ENCODE measurements around the gene EFCAB14. TPM values are rescaled to one million over a fixed set of nuclear protein-coding genes. Genes with fewer than 3 reads are reported as not detected.

EFCAB14 gene
- total and polyA plus RNA-seq, 4 donors = 20.8 to 132 (median 73.4) TPM

GRCh38 chr1:46705408-46705807 lies 13.5 kb downstream of the EFCAB14 start:
- Histone ChIP-seq H3K9me3 (ENCODE audit: control insufficient read depth in 4 of 4, insufficient read depth in 3 of 4, low read length in 3 of 4) (no peaks in the 10 kb centered on the region), H3K4me3 (no peak overlapping the region), H3K9ac (ENCODE audit: insufficient read depth in 1 of 2, low read length in 2 of 2) (no peak overlapping the region), H3K27me3 (ENCODE audit: control insufficient read depth in 3 of 3, insufficient read depth in 3 of 3, low read length in 2 of 3) (no peaks in the 10 kb centered on the region), H3K4me1 (ENCODE audit: control insufficient read depth in 5 of 5, insufficient read depth in 5 of 5, low read length in 5 of 5) (peaks cover 0 to 3% (median 0%) of the 10 kb centered on the region in 5 donors), H3K27ac (ENCODE audit: low read depth in 1 of 2, low read length in 1 of 2) (no peak overlapping the region), H3K36me3 (ENCODE audit: control insufficient read depth in 4 of 4, insufficient read depth in 4 of 4, low read length in 4 of 4) (peaks cover 20 to 44% (median 20%) of the 10 kb centered on the region in 4 donors)
- DNase-seq (no peak), ATAC-seq (ENCODE audit: insufficient read depth, low FRiP score) (no peak)
- WGBS, 2 donors = 64 to 88% methylated on average over 9 of the region's 9 CpGs
- TF ChIP-seq CTCF (IDR thresholded peaks at IDR 0.05; ENCODE audit: control extremely low read depth, extremely low read depth) = no peak

- DNase-seq (no peak), ATAC-seq (ENCODE audit: insufficient read depth, low FRiP score) (no peak)
- no peak overlapping the region for H3K4me3 ChIP-seq
- TF ChIP-seq CTCF (IDR thresholded peaks at IDR 0.05; ENCODE audit: control extremely low read depth, extremely low read depth) = no peak
- H3K4me1 ChIP-seq (ENCODE audit: control insufficient read depth in 5 of 5, insufficient read depth in 5 of 5, low read length in 5 of 5) = peaks cover 0 to 3% (median 0%) of the 10 kb centered on the region in 5 donors
- WGBS, 2 donors = 81 to 82% methylated on average over 3 of the region's 3 CpGs
- no peaks in the 10 kb centered on the region for H3K27me3 ChIP-seq (ENCODE audit: control insufficient read depth in 3 of 3, insufficient read depth in 3 of 3, low read length in 2 of 3)
- H3K9ac ChIP-seq (ENCODE audit: insufficient read depth in 1 of 2, low read length in 2 of 2) = no peak overlapping the region
- H3K27ac ChIP-seq (ENCODE audit: low read depth in 1 of 2, low read length in 1 of 2) = no peak overlapping the region
- peaks cover 16 to 39% (median 21%) of the 10 kb centered on the region in 4 donors for H3K36me3 ChIP-seq (ENCODE audit: control insufficient read depth in 4 of 4, insufficient read depth in 4 of 4, low read length in 4 of 4)
- H3K9me3 ChIP-seq (ENCODE audit: control insufficient read depth in 4 of 4, insufficient read depth in 3 of 4, low read length in 3 of 4) = no peaks in the 10 kb centered on the region
Observed at GRCh38 chr1:46703927-46704641, 14.8 kb downstream of the EFCAB14 start.

- Histone ChIP-seq H3K4me3 (no peak overlapping the region), H3K9me3 (ENCODE audit: control insufficient read depth in 4 of 4, insufficient read depth in 3 of 4, low read length in 3 of 4) (no peaks in the 10 kb centered on the region), H3K27me3 (ENCODE audit: control insufficient read depth in 3 of 3, insufficient read depth in 3 of 3, low read length in 2 of 3) (no peaks in the 10 kb centered on the region), H3K9ac (ENCODE audit: insufficient read depth in 1 of 2, low read length in 2 of 2) (no peak overlapping the region), H3K36me3 (ENCODE audit: control insufficient read depth in 4 of 4, insufficient read depth in 4 of 4, low read length in 4 of 4) (peaks cover 13 to 31% (median 22%) of the 10 kb centered on the region in 4 donors), H3K4me1 (ENCODE audit: control insufficient read depth in 5 of 5, insufficient read depth in 5 of 5, low read length in 5 of 5) (peaks cover 0 to 3% (median 0%) of the 10 kb centered on the region in 5 donors), H3K27ac (ENCODE audit: low read depth in 1 of 2, low read length in 1 of 2) (no peak overlapping the region)
- 31 to 45% methylated on average over 3 of the region's 3 CpGs for WGBS, 2 donors
- TF ChIP-seq CTCF (IDR thresholded peaks at IDR 0.05; ENCODE audit: control extremely low read depth, extremely low read depth) = no peak
- ATAC-seq (ENCODE audit: insufficient read depth, low FRiP score) (no peak), DNase-seq (no peak)
Observed at GRCh38 chr1:46699666-46700065, 19.2 kb downstream of the EFCAB14 start.
